ENCODE measurements around the gene COA7.

- no peak for TF ChIP-seq CTCF (conservative IDR thresholded peaks at IDR 0.05; ENCODE audit: low read length)
- no peak for TF ChIP-seq EZH2phosphoT487 (IDR thresholded peaks at IDR 0.05; ENCODE audit: borderline replicate concordance, low read depth, low read length)
Observed at GRCh38 chr1:52645261-52645660, 52.9 kb downstream of the COA7 start.

Data from OCI-LY7 (cell line).